Uterus (tissue), 4 donors: ENCODE results near the gene DMD. TPM values are rescaled to one million over a fixed set of nuclear protein-coding genes. Genes with fewer than 3 reads are reported as not detected.
"Not testable (repeated sequence)": the region's sequence is repeated elsewhere in the genome, so short reads cannot be mapped to it uniquely, and the experiment has no call there.

Source experiments
- DNase-seq, 2 donors: peaks; one replicate each; pipeline ENCODE4 v3.0.0-alpha.2; 2019 to 2020
- H3K27ac ChIP-seq, 2 donors: fragments of 200-600 bp; sonication (generic); 1 replicate in 1 of 2; 2 replicates in 1 of 2; pipeline ENCODE4 v1.5.1; 2016 to 2018
- H3K27me3 ChIP-seq, 2 donors: fragments of 200-600 bp; sonication (generic); one replicate each; pipeline ENCODE4 v1.5.1; 2018 to 2019; ENCODE audit warnings: control low read depth in 1 of 2
- H3K36me3 ChIP-seq, 2 donors: fragments of 200-600 bp; sonication (generic); one replicate each; pipeline ENCODE4 v1.5.1; 2019; ENCODE audit warnings: control low read depth in 1 of 2
- H3K4me1 ChIP-seq, 2 donors: fragments of 200-600 bp; sonication (generic); one replicate each; pipeline ENCODE4 v1.5.1; 2018 to 2019; ENCODE audit warnings: control low read depth in 1 of 2
- H3K4me3 ChIP-seq, 2 donors: fragments of 200-600 bp; sonication (generic); 1 replicate in 1 of 2; 2 replicates in 1 of 2; pipeline ENCODE4 v1.5.1; 2018 to 2019; ENCODE audit warnings: mild to moderate bottlenecking in 1 of 2
- H3K9me3 ChIP-seq, 2 donors: fragments of 200-600 bp; sonication (generic); one replicate each; pipeline ENCODE4 v1.5.1; 2019; ENCODE audit warnings: control low read depth in 1 of 2
- POLR2A ChIP-seq, 2 donors: fragments of 450-650 bp; IDR thresholded peaks; one replicate each; pipeline ENCODE4 v1.6.1; 2016; ENCODE audit warnings: antibody characterized with exemption in 2 of 2, mild to moderate bottlenecking in 1 of 2, moderate library complexity in 1 of 2
- intact Hi-C: fragments of 100-400 bp; cut with DNase I; formaldehyde crosslinking; loops from one replicate; pipeline ENCODE4 v1.15.1; 2023; ENCODE audit warnings: low total_unique reads
- total RNA-seq, 4 donors: library from RNA; depleted of rRNA in 3 of 4; stranded (reverse); fragments of >200 nt in 3 of 4; gene quantifications; one replicate each; pipeline versions ENCODE4 v1.1.0 to v1.2.4, GENCODE V29; 2014 to 2023
- TF ChIP-seq, protein P1 (sequence below), 4 experiments: fragments of 200-600 bp in 2 of 4; fragments of 450-650 bp in 2 of 4; sonication (generic) in 2 of 4; IDR thresholded peaks; one replicate each; pipeline ENCODE4 v1.5.1; 2016 to 2019; ENCODE audit warnings: antibody characterized with exemption in 4 of 4, mild to moderate bottlenecking in 2 of 4, moderate library complexity in 1 of 4
- donor health status: DM: yes; HTN: yes; CAD: no.

The DMD gene
- total RNA-seq, 4 donors from 2014 or later: 73.8 to 147 (median 97.8) TPM

DNA sequence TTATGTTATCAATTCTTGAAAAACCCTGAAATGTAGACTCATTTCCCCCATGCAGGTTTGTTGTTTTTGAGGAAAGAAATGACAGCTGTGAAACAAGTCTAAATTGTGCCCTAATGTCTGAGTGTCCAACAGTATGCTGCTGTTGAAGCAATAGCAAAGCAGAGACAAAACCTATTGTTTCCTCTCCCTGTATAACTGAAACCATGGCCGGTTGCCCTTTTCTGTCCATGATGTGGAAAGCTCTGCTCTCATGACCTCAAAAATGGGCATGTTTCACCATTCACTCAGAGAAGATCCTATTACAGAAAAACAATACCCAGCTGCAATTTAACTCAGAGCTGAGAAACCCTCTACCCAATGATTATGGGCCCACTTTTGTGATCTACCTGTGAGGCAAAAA, 1826.9 kb downstream of the DMD start:
- no peak overlapping the region for H3K27ac ChIP-seq
- H3K9me3 ChIP-seq: no peaks in the 10 kb centered on the region
- no peaks in the 10 kb centered on the region for H3K27me3 ChIP-seq
- H3K36me3 ChIP-seq: no peaks in the 10 kb centered on the region
- intact Hi-C loops: no loop called here
- no peak for TF ChIP-seq POLR2A (IDR thresholded peaks at IDR 0.05)
- TF ChIP-seq, protein P1, sequence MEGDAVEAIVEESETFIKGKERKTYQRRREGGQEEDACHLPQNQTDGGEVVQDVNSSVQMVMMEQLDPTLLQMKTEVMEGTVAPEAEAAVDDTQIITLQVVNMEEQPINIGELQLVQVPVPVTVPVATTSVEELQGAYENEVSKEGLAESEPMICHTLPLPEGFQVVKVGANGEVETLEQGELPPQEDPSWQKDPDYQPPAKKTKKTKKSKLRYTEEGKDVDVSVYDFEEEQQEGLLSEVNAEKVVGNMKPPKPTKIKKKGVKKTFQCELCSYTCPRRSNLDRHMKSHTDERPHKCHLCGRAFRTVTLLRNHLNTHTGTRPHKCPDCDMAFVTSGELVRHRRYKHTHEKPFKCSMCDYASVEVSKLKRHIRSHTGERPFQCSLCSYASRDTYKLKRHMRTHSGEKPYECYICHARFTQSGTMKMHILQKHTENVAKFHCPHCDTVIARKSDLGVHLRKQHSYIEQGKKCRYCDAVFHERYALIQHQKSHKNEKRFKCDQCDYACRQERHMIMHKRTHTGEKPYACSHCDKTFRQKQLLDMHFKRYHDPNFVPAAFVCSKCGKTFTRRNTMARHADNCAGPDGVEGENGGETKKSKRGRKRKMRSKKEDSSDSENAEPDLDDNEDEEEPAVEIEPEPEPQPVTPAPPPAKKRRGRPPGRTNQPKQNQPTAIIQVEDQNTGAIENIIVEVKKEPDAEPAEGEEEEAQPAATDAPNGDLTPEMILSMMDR (IDR thresholded peaks at IDR 0.05): no peak
- H3K4me1 ChIP-seq: no peaks in the 10 kb centered on the region
- DNase-seq: no peak
- H3K4me3 ChIP-seq: no peak overlapping the region

DNA sequence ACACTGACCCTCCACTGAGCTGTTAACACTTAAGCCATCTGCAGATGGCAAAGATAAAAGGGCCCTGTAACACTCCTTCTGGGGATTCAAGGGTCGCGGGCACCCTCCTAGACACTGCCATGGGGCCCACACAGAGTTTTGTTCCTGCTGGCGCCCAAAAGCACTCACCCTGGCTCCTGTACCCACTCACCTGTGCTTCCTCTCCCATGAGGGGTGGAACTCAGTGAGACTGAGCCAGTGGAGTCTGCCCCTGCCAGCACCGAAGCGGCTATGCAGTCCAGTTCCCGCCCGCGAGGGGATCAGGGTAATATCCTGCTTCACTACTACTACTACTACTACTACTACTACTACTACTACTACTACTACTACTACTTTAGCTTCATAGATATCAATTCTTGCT, 1827.4 kb downstream of the DMD start:
- DNase-seq: no peak

GRCh38 chrX:31378973-31379372, 1832.4 kb downstream of the DMD start:
- H3K4me3 ChIP-seq, H3K27ac ChIP-seq, H3K9me3 ChIP-seq, intact Hi-C loops, DNase-seq, H3K36me3 ChIP-seq, H3K4me1 ChIP-seq, H3K27me3 ChIP-seq: not testable (repeated sequence)

More for the DNA sequence above, 1827.4 kb downstream of the DMD start:
- Histone ChIP-seq H3K4me3 (no peak overlapping the region), H3K9me3 (no peaks in the 10 kb centered on the region), H3K36me3 (no peaks in the 10 kb centered on the region), H3K27me3 (no peaks in the 10 kb centered on the region), H3K27ac (no peak overlapping the region), H3K4me1 (no peaks in the 10 kb centered on the region)
- intact Hi-C loops: no loop called here
- TF ChIP-seq, protein P1 (IDR thresholded peaks at IDR 0.05): no peak
- TF ChIP-seq POLR2A (IDR thresholded peaks at IDR 0.05): no peak

GRCh38 chrX:31377821-31378220, 1833.5 kb downstream of the DMD start:
- H3K9me3 ChIP-seq, H3K27ac ChIP-seq, H3K27me3 ChIP-seq, H3K4me3 ChIP-seq, H3K4me1 ChIP-seq, intact Hi-C loops, H3K36me3 ChIP-seq, DNase-seq: not testable (repeated sequence)

GRCh38 chrX:31376408-31377022, 1834.8 kb downstream of the DMD start:
- H3K4me1 ChIP-seq: no peaks in the 10 kb centered on the region
- no peak overlapping the region for H3K27ac ChIP-seq
- intact Hi-C loops: no loop called here
- no peak overlapping the region for H3K4me3 ChIP-seq
- H3K36me3 ChIP-seq: no peaks in the 10 kb centered on the region
- DNase-seq: no peak
- H3K9me3 ChIP-seq: no peaks in the 10 kb centered on the region
- no peak for TF ChIP-seq POLR2A (IDR thresholded peaks at IDR 0.05)
- TF ChIP-seq, protein P1 (IDR thresholded peaks at IDR 0.05): no peak
- no peaks in the 10 kb centered on the region for H3K27me3 ChIP-seq

DNA sequence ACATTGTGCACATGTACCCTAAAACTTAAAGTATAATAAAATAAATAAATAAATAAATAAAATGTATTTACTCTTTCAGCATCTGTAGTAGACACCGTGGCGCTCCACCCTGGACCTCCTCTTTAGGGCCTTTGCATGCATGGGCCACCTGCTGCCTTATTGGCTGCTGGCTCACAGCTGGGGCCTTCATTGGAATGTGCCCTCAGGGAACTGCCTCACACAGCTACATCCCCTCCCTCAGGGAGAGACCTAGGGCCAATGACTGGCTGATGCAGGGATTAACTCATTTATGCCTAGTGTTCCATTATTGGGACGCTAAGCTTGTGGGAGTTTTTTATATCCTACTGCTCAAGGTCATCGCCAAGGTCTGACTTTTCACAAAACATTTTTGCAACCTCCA, 1836.6 kb downstream of the DMD start:
- Histone ChIP-seq H3K27me3 (no peaks in the 10 kb centered on the region), H3K27ac (no peak overlapping the region), H3K4me1 (no peaks in the 10 kb centered on the region), H3K4me3 (no peak overlapping the region), H3K9me3 (no peaks in the 10 kb centered on the region), H3K36me3 (no peaks in the 10 kb centered on the region)
- intact Hi-C loops: no loop called here
- TF ChIP-seq, protein P1 (IDR thresholded peaks at IDR 0.05): no peak
- no peak for TF ChIP-seq POLR2A (IDR thresholded peaks at IDR 0.05)
- DNase-seq: no peak
